ENCODE measurements around the gene ISM1. TPM values are rescaled to one million over a fixed set of nuclear protein-coding genes. Genes with fewer than 3 reads are reported as not detected.

ISM1 gene
- total and polyA plus RNA-seq, 3 experiments from 2014 or later: 1.3 to 1.7 (median 1.6) TPM

DNA sequence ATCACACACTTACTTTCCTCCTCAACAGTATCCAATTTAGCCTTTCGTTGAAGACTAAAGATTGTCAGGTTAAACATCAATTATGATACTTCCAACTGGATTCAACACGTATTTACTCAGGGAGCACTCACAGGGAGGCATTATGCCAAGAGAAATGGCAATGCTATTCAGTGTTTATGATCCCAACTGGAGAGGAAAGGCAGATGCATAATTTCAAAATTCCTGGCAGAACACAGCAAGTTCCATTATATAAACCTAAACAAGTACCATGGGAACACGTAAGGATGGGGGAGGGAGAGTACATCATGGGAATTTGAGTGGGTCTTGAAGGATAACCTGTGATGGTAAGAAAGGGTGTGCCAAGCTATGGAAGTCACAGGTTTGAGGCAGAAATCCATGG is 112.7 kb downstream of the ISM1 start:
- POLR2A ChIA-PET: no interaction called here
- H3K9me3 ChIP-seq (ENCODE audit: low read length): no peaks in the 10 kb centered on the region
- no peak overlapping the region for H3K27ac Mint-ChIP-seq

DNA sequence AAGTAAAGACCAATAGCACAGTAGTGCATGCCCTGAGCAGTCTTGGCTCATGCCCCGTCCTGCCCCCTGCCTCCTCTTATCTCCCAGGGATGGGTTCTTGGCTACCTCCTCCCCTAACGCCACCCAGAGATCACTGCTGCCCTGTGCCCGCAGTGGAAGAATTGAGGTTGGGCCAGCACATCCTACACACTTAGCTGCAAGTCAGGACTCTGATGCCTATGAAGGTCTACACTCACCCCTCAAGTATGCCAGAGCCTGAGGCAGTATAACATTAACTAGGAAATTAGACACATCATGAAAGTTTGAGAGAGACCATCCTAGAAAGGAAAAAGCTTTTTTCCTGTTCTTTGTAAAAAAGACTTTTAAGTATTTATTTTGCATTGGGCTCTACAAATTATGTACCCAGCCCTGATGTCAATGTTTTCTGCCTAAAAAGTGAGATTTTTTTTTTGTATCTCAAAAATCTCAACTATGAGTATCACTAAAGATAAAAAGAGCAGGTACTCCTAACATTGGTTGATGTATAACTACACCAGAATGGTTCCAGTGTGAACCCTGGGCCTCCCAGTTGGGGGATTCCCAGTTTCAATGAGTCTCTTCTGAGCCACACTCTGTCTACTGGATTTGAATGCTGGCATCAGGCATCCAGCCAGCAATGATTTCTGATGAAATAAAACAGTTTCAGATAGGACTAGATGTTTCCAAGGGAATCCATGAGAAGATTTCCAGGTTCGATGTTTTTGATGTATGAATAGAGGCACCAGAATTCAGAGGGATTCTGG is 115.4 kb downstream of the ISM1 start:
- no peaks in the 10 kb centered on the region for H3K4me1 ChIP-seq (ENCODE audit: insufficient read depth, low read length)
- POLR2A ChIA-PET: no interaction called here
- H3K27ac ChIP-seq (ENCODE audit: low read depth, low read length): no peak overlapping the region
- Mint-ChIP-seq H3K4me3 (no peak overlapping the region), H3K9me3 (peaks cover 0 to 2% (median 0%) of the 10 kb centered on the region in 5 donors), H3K27ac (no peak overlapping the region), H3K27me3 (no peaks in the 10 kb centered on the region), H3K36me3 (no peaks in the 10 kb centered on the region), H3K4me1 (no peaks in the 10 kb centered on the region)
- CTCF ChIA-PET: no interaction called here
- no peaks in the 10 kb centered on the region for H3K36me3 ChIP-seq (ENCODE audit: insufficient read depth, low read length)
- H3K27me3 ChIP-seq (ENCODE audit: insufficient read depth, low read length, poor library complexity, severe bottlenecking): no peaks in the 10 kb centered on the region
- no peaks in the 10 kb centered on the region for H3K9me3 ChIP-seq (ENCODE audit: low read length)
- H3K4me3 ChIP-seq (ENCODE audit: low read length): no peak overlapping the region
- no peak for DNase-seq

More for the DNA sequence above, 112.7 kb downstream of the ISM1 start:
- no peak for DNase-seq
- Histone ChIP-seq H3K27ac (ENCODE audit: low read depth, low read length) (no peak overlapping the region), H3K4me3 (ENCODE audit: low read length) (no peak overlapping the region), H3K36me3 (ENCODE audit: insufficient read depth, low read length) (no peaks in the 10 kb centered on the region), H3K27me3 (ENCODE audit: insufficient read depth, low read length, poor library complexity, severe bottlenecking) (no peaks in the 10 kb centered on the region), H3K4me1 (ENCODE audit: insufficient read depth, low read length) (no peaks in the 10 kb centered on the region)
- Mint-ChIP-seq H3K27me3 (peaks cover 0 to 3% of the 10 kb centered on the region in 2 donors), H3K36me3 (no peaks in the 10 kb centered on the region), H3K4me3 (no peak overlapping the region), H3K9me3 (peaks cover 0 to 5% (median 0%) of the 10 kb centered on the region in 5 donors), H3K4me1 (no peaks in the 10 kb centered on the region)
- CTCF ChIA-PET: no interaction called here

DNA sequence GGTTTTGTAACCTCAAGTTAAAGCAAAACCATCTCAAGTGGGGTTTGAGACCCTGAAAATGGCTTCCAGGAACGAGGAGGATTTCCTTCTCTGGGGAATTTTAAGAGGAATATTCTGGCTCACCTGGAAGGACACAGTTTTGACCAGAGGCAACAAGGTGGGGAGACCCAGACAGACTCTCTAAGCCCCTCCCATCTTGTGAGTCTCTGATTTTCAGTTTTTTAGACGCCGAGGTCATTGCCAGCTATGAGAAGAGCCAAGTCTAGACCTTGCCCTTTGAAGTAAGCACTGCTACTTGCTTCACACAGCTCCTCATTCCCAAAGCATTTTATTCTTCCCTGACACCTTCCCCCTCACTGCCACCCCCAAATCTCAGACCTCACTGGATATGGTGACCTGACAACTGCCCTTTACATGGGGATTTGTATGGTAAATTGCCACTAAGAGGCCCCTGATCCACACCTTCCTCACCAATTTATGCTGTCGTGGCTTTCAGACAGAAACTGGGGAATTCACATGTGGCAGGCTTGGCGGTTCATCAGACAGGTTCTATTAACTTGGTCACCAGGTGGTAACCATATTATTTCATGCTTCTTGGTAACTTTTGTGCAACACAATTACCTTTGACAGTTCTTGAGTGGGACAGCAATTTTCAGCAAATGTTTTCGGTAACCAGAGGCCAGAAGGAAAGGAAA is 116.2 kb downstream of the ISM1 start:
- Histone ChIP-seq H3K9me3 (ENCODE audit: low read length) (no peaks in the 10 kb centered on the region), H3K4me1 (ENCODE audit: insufficient read depth, low read length) (no peaks in the 10 kb centered on the region), H3K4me3 (ENCODE audit: low read length) (no peak overlapping the region), H3K36me3 (ENCODE audit: insufficient read depth, low read length) (no peaks in the 10 kb centered on the region), H3K27me3 (ENCODE audit: insufficient read depth, low read length, poor library complexity, severe bottlenecking) (no peaks in the 10 kb centered on the region), H3K27ac (ENCODE audit: low read depth, low read length) (no peak overlapping the region)
- ChIA-PET POLR2A (no interaction called here), CTCF (no interaction called here)
- Mint-ChIP-seq H3K4me3 (no peak overlapping the region), H3K27ac (peak overlapping the region in 1 of 8 donors; percentile 62), H3K36me3 (no peaks in the 10 kb centered on the region), H3K27me3 (no peaks in the 10 kb centered on the region), H3K4me1 (no peaks in the 10 kb centered on the region), H3K9me3 (peaks cover 0 to 2% (median 0%) of the 10 kb centered on the region in 5 donors)
- DNase-seq: no peak

DNA sequence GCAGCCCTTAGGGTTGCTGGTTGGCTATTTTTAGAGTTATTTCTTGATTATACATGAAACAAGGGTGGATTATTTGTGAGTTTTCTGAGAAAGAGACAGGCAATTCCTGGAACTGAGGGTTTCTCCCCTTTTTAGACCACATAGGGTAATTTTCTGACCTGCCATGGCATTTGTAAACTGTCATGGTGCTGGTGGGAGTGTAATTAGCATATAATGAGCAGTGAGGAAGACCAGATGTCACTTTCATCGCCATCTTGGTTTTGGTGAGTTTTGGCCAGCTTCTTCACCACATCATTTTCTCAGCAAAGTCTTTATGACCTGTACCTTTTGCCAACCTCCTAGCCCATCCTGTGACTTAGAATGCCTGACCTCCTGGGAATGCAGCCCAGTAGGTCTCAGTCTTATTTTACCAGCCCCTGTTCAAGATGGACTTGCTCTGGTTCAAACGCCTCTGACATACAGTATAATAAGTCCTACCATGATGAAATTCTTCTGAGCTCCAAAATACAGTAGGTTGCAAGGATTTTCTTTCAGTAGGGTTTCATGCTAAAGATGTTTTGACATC is 117.1 kb downstream of the ISM1 start:
- no peaks in the 10 kb centered on the region for H3K27me3 ChIP-seq (ENCODE audit: insufficient read depth, low read length, poor library complexity, severe bottlenecking)
- H3K4me3 ChIP-seq (ENCODE audit: low read length): no peak overlapping the region
- no peaks in the 10 kb centered on the region for H3K4me1 Mint-ChIP-seq
- no peak overlapping the region for H3K27ac ChIP-seq (ENCODE audit: low read depth, low read length)
- CTCF ChIA-PET: no interaction called here
- POLR2A ChIA-PET: no interaction called here
- no peaks in the 10 kb centered on the region for H3K36me3 ChIP-seq (ENCODE audit: insufficient read depth, low read length)
- H3K4me1 ChIP-seq (ENCODE audit: insufficient read depth, low read length): no peaks in the 10 kb centered on the region
- H3K27me3 Mint-ChIP-seq: no peaks in the 10 kb centered on the region
- no peaks in the 10 kb centered on the region for H3K9me3 ChIP-seq (ENCODE audit: low read length)
- H3K4me3 Mint-ChIP-seq: no peak overlapping the region
- H3K36me3 Mint-ChIP-seq: no peaks in the 10 kb centered on the region
- H3K9me3 Mint-ChIP-seq: peaks cover 0 to 2% (median 0%) of the 10 kb centered on the region in 5 donors
- no peak overlapping the region for H3K27ac Mint-ChIP-seq
- DNase-seq: no peak

DNA sequence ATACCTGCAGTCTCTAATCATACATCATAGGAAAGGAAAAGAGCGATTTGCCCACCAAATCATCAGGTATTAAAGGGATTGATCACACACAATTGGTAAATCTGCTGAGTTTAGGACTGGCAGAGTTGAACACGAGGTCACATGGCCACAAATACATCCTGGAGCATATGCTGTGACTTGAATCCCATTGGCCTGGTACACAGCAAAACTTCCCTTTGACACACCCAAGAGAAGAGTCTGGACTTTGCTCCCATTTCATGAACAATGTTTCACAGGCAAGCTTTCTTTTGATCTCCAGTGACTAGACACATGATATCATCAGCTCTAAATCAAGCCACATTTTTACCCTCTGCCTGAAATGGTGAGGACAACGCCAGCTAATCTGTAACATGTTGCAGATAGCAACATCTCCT is 117.9 kb downstream of the ISM1 start:
- peaks cover 0 to 4% (median 0%) of the 10 kb centered on the region in 3 donors for H3K36me3 Mint-ChIP-seq
- Histone ChIP-seq H3K36me3 (ENCODE audit: insufficient read depth, low read length) (no peaks in the 10 kb centered on the region), H3K4me3 (ENCODE audit: low read length) (no peak overlapping the region), H3K9me3 (ENCODE audit: low read length) (no peaks in the 10 kb centered on the region), H3K27ac (ENCODE audit: low read depth, low read length) (no peak overlapping the region), H3K4me1 (ENCODE audit: insufficient read depth, low read length) (no peaks in the 10 kb centered on the region), H3K27me3 (ENCODE audit: insufficient read depth, low read length, poor library complexity, severe bottlenecking) (no peaks in the 10 kb centered on the region)
- H3K4me3 Mint-ChIP-seq: no peak overlapping the region
- H3K4me1 Mint-ChIP-seq: no peaks in the 10 kb centered on the region
- ChIA-PET POLR2A (no interaction called here), CTCF (no interaction called here)
- H3K9me3 Mint-ChIP-seq: peaks cover 0 to 7% (median 0%) of the 10 kb centered on the region in 5 donors
- H3K27ac Mint-ChIP-seq: no peak overlapping the region
- no peak for DNase-seq
- peaks cover 0 to 2% of the 10 kb centered on the region in 2 donors for H3K27me3 Mint-ChIP-seq

DNA sequence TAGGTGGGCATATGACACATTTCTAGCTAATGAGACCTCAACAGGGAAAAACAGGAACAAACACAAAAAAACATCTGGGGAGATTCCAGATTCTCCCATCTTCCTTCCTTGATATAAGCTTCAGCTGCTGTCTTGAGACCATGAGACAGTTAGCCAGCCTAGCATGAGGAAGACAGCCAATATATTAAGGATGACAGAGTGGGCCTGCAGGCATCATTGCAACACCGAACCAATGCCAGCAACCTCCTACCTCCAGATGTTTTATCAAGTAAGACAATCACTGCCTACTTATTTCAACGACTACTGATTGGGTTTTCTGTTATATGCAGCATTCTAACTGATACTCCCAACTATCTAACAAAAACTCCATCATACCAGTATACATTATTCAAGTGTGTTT is 119.0 kb downstream of the ISM1 start:
- H3K9me3 ChIP-seq (ENCODE audit: low read length): no peaks in the 10 kb centered on the region
- no peak overlapping the region for H3K27ac Mint-ChIP-seq
- ChIA-PET CTCF (no interaction called here), POLR2A (no interaction called here)
- no peak overlapping the region for H3K27ac ChIP-seq (ENCODE audit: low read depth, low read length)
- no peaks in the 10 kb centered on the region for H3K4me1 ChIP-seq (ENCODE audit: insufficient read depth, low read length)
- no peaks in the 10 kb centered on the region for H3K27me3 ChIP-seq (ENCODE audit: insufficient read depth, low read length, poor library complexity, severe bottlenecking)
- peaks cover 0 to 9% (median 0%) of the 10 kb centered on the region in 3 donors for H3K36me3 Mint-ChIP-seq
- no peak for DNase-seq
- H3K4me3 Mint-ChIP-seq: no peak overlapping the region
- no peaks in the 10 kb centered on the region for H3K4me1 Mint-ChIP-seq
- no peaks in the 10 kb centered on the region for H3K36me3 ChIP-seq (ENCODE audit: insufficient read depth, low read length)
- peaks cover 0 to 3% of the 10 kb centered on the region in 2 donors for H3K27me3 Mint-ChIP-seq
- no peak overlapping the region for H3K4me3 ChIP-seq (ENCODE audit: low read length)
- H3K9me3 Mint-ChIP-seq: peaks cover 0 to 9% (median 0%) of the 10 kb centered on the region in 5 donors

DNA sequence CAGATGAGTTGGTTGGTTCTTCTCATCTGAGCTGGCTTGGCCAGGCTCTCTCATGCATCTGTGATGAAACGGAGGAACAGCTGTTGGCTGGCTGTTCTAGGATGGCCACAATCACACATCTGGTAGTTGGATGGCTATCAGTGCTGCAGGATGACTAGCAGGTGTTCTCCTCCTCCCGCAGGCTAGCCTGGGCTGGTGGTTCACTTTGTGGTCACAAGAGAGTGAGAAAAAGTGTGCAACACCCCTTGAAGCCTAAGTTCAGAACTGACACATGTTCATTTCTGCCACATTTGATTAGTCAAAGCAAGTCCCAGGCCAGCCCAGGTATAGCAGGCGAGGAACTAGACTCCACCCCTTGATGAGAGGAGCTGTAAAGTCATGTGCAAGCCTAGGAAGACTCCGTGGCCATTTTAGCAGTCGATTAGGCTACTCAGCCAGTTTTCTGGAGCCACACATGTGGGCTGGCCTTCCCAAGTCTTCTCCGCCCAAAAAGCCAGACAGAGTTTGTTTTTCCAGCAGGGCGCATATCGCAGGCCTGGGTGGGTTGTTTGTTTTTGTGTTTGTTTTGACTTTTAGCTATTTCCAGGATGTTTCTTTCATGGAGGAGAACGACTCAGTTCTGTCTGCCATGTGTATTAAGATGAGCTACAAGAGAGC is 120.8 kb downstream of the ISM1 start:
- ChIA-PET CTCF (no interaction called here), POLR2A (no interaction called here)
- Mint-ChIP-seq H3K27me3 (peaks cover 0 to 3% of the 10 kb centered on the region in 2 donors), H3K4me3 (no peak overlapping the region), H3K27ac (no peak overlapping the region), H3K36me3 (peaks cover 0 to 9% (median 0%) of the 10 kb centered on the region in 3 donors), H3K9me3 (peaks cover 0 to 9% (median 0%) of the 10 kb centered on the region in 5 donors), H3K4me1 (no peaks in the 10 kb centered on the region)
- Histone ChIP-seq H3K4me1 (ENCODE audit: insufficient read depth, low read length) (no peaks in the 10 kb centered on the region), H3K27ac (ENCODE audit: low read depth, low read length) (no peak overlapping the region), H3K9me3 (ENCODE audit: low read length) (no peaks in the 10 kb centered on the region), H3K36me3 (ENCODE audit: insufficient read depth, low read length) (no peaks in the 10 kb centered on the region), H3K4me3 (ENCODE audit: low read length) (no peak overlapping the region), H3K27me3 (ENCODE audit: insufficient read depth, low read length, poor library complexity, severe bottlenecking) (no peaks in the 10 kb centered on the region)
- no peak for DNase-seq

Data from CD8-positive, alpha-beta memory T cell (primary cell).